Mucosa of stomach (tissue), 1 donor: ENCODE data around the gene METTL22.
"Not testable (repeated sequence)": the region's sequence is repeated elsewhere in the genome, so short reads cannot be mapped to it uniquely, and the experiment has no call there.

Source experiments
- H3K27me3 ChIP-seq: one replicate; pipeline ENCODE4 v1.7.0; 2013; ENCODE audit warnings: mild to moderate bottlenecking, low read length; ENCODE audit not compliant: control insufficient read depth, insufficient read depth
- H3K36me3 ChIP-seq: one replicate; pipeline ENCODE4 v1.7.0; 2013; ENCODE audit warnings: low read length; ENCODE audit not compliant: control insufficient read depth, insufficient read depth
- H3K4me1 ChIP-seq: one replicate; pipeline ENCODE4 v1.7.0; 2013; ENCODE audit warnings: mild to moderate bottlenecking, low read length; ENCODE audit not compliant: control insufficient read depth, insufficient read depth
- H3K4me3 ChIP-seq: one replicate; pipeline ENCODE4 v1.7.0; 2013; ENCODE audit warnings: low read length
- H3K9ac ChIP-seq: one replicate; pipeline ENCODE4 v1.7.0; 2013; ENCODE audit warnings: mild to moderate bottlenecking, low read length, moderate library complexity
- H3K9me3 ChIP-seq: one replicate; pipeline ENCODE4 v1.7.0; 2013; ENCODE audit warnings: mild to moderate bottlenecking, low read length, moderate library complexity; ENCODE audit not compliant: control insufficient read depth
- donor health status: Pancreatic carcinoma.

The METTL22 gene

GRCh38 chr16:8645141-8645521 is 23.6 kb downstream of the METTL22 start:
- no peak overlapping the region for H3K9ac ChIP-seq
- H3K4me3 ChIP-seq: no peak overlapping the region
- no peaks in the 10 kb centered on the region for H3K9me3 ChIP-seq
- no peaks in the 10 kb centered on the region for H3K27me3 ChIP-seq
- peaks cover 27% of the 10 kb centered on the region for H3K36me3 ChIP-seq
- no peaks in the 10 kb centered on the region for H3K4me1 ChIP-seq

DNA sequence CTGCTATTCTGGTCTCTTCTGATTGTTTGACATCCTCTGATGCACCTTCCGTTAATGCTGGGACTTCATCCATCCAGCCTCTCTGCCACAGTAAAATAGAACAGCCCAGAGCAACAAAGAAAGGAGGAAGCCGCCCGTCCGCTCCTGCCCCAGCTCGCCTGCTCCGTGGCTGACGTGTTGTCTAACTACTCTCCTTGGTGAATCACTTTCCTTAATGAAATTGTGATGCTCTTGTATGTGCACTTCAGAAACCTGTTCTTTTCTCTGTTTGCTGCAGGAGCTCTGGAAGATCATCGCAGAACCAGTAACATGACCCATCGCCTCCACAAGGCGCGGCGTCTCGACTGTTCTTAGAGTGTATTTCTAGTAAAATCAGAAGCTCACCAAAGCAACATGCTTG is 24.3 kb downstream of the METTL22 start:
- H3K9ac ChIP-seq: no peak overlapping the region
- peaks cover 27% of the 10 kb centered on the region for H3K36me3 ChIP-seq
- no peaks in the 10 kb centered on the region for H3K9me3 ChIP-seq
- no peaks in the 10 kb centered on the region for H3K27me3 ChIP-seq
- H3K4me1 ChIP-seq: no peaks in the 10 kb centered on the region
- no peak overlapping the region for H3K4me3 ChIP-seq

GRCh38 chr16:8646326-8647053 is 25.0 kb downstream of the METTL22 start:
- Histone ChIP-seq H3K9me3 (no peaks in the 10 kb centered on the region), H3K9ac (no peak overlapping the region), H3K36me3 (peaks cover 25% of the 10 kb centered on the region), H3K4me3 (no peak overlapping the region), H3K4me1 (no peaks in the 10 kb centered on the region), H3K27me3 (no peaks in the 10 kb centered on the region)

GRCh38 chr16:8647721-8648318 is 26.3 kb downstream of the METTL22 start:
- no peaks in the 10 kb centered on the region for H3K9me3 ChIP-seq
- no peak overlapping the region for H3K9ac ChIP-seq
- no peaks in the 10 kb centered on the region for H3K4me1 ChIP-seq
- H3K4me3 ChIP-seq: no peak overlapping the region
- no peaks in the 10 kb centered on the region for H3K27me3 ChIP-seq
- peaks cover 20% of the 10 kb centered on the region for H3K36me3 ChIP-seq

DNA sequence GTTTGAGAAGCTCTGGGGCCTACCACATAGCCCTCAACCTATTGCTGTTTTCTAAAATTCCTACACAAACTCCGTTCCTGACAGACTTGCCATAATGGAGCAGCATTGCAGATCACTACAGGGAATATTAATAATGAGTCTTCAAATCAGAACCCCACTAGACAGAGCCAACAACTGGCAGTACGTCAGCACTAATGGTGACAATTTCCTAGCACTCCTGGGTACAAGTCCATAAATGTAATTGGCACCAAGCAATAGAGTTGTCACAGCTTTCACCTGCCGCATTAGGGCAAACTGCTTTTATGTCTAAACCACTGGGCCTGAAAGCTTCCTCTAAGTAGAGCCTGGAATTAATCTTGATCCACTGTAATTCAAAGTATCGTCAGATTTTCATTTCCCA is 27.4 kb downstream of the METTL22 start:
- no peak overlapping the region for H3K9ac ChIP-seq
- no peaks in the 10 kb centered on the region for H3K4me1 ChIP-seq
- H3K4me3 ChIP-seq: no peak overlapping the region
- no peaks in the 10 kb centered on the region for H3K27me3 ChIP-seq
- no peaks in the 10 kb centered on the region for H3K9me3 ChIP-seq
- peaks cover 20% of the 10 kb centered on the region for H3K36me3 ChIP-seq

GRCh38 chr16:8649829-8650554 is 28.5 kb downstream of the METTL22 start:
- Histone ChIP-seq H3K4me1 (no peaks in the 10 kb centered on the region), H3K36me3 (peaks cover 13% of the 10 kb centered on the region), H3K9me3 (no peaks in the 10 kb centered on the region), H3K4me3 (no peak overlapping the region), H3K27me3 (no peaks in the 10 kb centered on the region), H3K9ac (no peak overlapping the region)

GRCh38 chr16:8651958-8652357 is 30.5 kb downstream of the METTL22 start:
- H3K4me1 ChIP-seq, H3K9me3 ChIP-seq, H3K36me3 ChIP-seq, H3K27me3 ChIP-seq, H3K4me3 ChIP-seq, H3K9ac ChIP-seq: not testable (repeated sequence)

DNA sequence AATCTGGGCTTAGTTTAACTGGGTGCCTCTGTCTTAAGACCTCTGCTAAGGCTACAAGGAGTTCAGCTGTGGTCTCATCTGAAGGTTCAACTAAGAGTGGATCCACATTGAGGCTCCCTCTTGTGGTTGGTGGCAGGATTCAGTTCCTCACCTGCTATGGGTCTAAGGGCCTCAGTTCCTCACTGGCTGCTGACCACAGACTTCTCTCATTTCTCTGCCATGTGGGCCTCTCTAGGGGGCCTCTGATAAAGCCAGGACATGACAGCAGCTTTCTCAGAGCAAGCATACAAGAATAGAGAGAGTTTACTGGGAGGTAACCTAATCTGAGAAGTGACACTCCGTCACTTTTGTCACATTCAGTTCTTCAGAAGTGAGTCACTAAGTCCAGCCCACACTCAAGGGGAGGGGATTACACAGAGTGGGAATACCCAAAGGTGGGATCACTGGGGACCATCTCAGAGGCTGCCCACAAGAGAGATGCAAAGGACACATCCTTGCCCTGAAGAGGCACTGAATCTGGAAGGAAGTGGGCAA is 33.8 kb downstream of the METTL22 start:
- no peaks in the 10 kb centered on the region for H3K36me3 ChIP-seq
- no peaks in the 10 kb centered on the region for H3K9me3 ChIP-seq
- no peak overlapping the region for H3K4me3 ChIP-seq
- no peaks in the 10 kb centered on the region for H3K27me3 ChIP-seq
- no peak overlapping the region for H3K9ac ChIP-seq
- H3K4me1 ChIP-seq: no peaks in the 10 kb centered on the region

DNA sequence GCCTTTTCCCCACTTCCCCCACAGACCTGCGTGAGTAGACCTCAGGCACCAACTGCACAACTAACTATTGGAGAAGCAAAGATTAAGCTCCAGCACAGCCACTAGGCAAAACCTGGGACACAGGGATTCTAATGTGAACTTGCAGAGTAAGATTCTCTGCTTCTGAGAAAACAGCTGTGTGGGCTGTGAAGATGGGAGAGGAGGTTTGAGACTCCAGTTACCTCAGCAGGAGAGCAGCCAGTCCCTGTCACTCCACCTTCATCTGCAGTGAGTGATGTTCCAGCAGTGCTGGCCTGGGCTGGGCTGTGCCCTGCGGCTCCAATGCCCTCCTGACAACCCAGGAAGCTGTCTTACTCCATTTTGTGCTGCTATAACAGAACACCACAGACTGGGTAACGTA is 34.9 kb downstream of the METTL22 start:
- Histone ChIP-seq H3K9me3 (no peaks in the 10 kb centered on the region), H3K36me3 (no peaks in the 10 kb centered on the region), H3K4me3 (no peak overlapping the region), H3K4me1 (no peaks in the 10 kb centered on the region), H3K27me3 (no peaks in the 10 kb centered on the region), H3K9ac (no peak overlapping the region)

DNA sequence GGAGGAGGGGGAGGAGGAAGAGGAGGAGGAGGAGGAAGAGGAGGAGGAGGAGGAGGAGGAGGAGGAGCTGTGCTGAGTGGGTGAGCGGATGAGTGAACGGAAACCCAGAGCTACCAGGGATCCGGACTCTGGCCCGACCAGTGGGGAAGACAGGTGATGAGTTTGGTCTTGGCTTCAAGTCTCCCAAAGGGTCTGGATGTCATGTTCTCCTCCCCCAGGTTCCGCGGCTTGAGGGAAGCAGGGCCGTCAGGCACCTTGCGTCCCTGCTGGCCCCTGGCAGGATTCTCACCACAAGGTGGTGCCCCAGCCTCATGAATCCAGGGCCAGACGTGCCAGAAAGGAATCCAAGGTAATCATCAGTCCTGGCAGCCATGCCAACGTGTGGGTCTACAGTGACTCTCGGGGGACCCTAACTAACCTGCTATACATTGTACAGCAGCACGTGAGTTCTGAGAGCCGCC is 39.4 kb downstream of the METTL22 start:
- no peaks in the 10 kb centered on the region for H3K4me1 ChIP-seq
- no peak overlapping the region for H3K4me3 ChIP-seq
- no peaks in the 10 kb centered on the region for H3K9me3 ChIP-seq
- no peak overlapping the region for H3K9ac ChIP-seq
- no peaks in the 10 kb centered on the region for H3K27me3 ChIP-seq
- H3K36me3 ChIP-seq: no peaks in the 10 kb centered on the region

GRCh38 chr16:8661703-8662102 is 40.2 kb downstream of the METTL22 start:
- Histone ChIP-seq H3K4me3 (no peak overlapping the region), H3K27me3 (no peaks in the 10 kb centered on the region), H3K9ac (no peak overlapping the region), H3K4me1 (no peaks in the 10 kb centered on the region), H3K36me3 (no peaks in the 10 kb centered on the region), H3K9me3 (no peaks in the 10 kb centered on the region)
